ENCODE results near the gene AOX1. TPM values are rescaled to one million over a fixed set of nuclear protein-coding genes. Genes with fewer than 3 reads are reported as not detected.

AOX1 gene
- total and polyA plus RNA-seq, 2 of the 8 experiments (the other 6 are each of a cell fraction or from before 2014, with no cell fraction given): 5.6 to 8.3 TPM

DNA sequence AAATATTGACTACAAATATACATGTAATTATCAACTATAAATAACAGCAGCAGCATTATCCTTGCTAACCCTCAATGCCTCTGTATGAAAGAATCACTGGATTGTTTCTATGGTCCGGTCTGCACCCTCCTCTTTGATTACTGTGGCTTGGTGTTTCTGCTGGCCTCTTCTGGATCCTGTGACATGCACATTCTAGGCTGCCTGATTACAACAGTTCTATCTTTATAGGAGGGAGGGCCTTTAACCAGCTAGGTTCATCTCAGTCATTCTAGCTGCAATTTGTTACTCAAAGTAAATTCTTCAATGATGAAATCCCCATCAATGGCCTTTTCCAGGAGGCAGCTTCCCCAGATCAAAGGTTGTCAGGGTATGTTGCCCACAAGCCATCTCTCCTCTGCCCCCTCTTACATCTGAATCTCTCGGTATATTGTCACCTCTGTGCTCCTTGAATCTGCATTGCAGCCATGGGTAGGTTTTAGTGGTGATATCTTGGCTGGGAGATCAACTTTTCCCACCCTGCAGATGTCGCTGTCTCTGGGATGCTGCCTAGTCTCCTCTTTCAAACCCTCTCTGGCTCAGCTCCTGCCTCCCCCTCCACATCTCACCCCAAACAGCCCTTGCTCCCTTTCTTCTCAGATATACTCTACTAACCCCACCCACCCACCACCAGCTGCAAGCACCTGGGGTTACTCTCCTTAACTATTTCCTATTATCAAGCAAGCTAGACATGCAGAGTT lies 119.7 kb downstream of the AOX1 start:
- Histone ChIP-seq H2BK15ac (ENCODE audit: low read length) (no peak overlapping the region; the same call in 1 of the 2 replicates), H2AK5ac (ENCODE audit: low read depth, low read length) (no peak overlapping the region), H4K91ac (replicated peaks; ENCODE audit: insufficient read length, low read length) (no peak overlapping the region), H3K27me3 (replicated peaks in 1 of 4; ENCODE audit: control insufficient read depth in 3 of 4, extremely low read depth in 1 of 4, insufficient read depth in 3 of 4, low read length in 3 of 4) (no peaks in the 10 kb centered on the region), H3K9ac (replicated peaks in 1 of 4; ENCODE audit: extremely low read depth in 1 of 4, low read depth in 3 of 4, low read length in 3 of 4) (no peak overlapping the region), H3K4me2 (ENCODE audit: insufficient read depth in 1 of 2, low read depth in 2 of 2, low read length in 2 of 2) (peak overlapping the region in 1 of 2 experiments; percentile 50; a peak in 1 of 4 replicates), H3K23me2 (ENCODE audit: low read depth, low read length) (no peaks in the 10 kb centered on the region), H3K23ac (ENCODE audit: insufficient read length) (no peak overlapping the region), H3K27ac (ENCODE audit: low read depth, low read length) (no peak overlapping the region), H3K36me3 (ENCODE audit: control insufficient read depth in 2 of 4, insufficient read depth in 4 of 4, low read length in 3 of 4) (no peaks in the 10 kb centered on the region), H3K14ac (ENCODE audit: insufficient read length) (no peak overlapping the region), H2BK12ac (ENCODE audit: low read depth, low read length) (no peak overlapping the region), H3K4me1 (replicated peaks in 1 of 4; ENCODE audit: control insufficient read depth in 3 of 4, insufficient read depth in 4 of 4, low read length in 3 of 4) (peaks cover 0 to 6% (median 2%) of the 10 kb centered on the region in 4 experiments; a peak in 2 of 7 replicates), H4K20me1 (replicated peaks in 1 of 2; ENCODE audit: control insufficient read depth in 1 of 2, insufficient read depth in 2 of 2, low read length in 2 of 2) (no peaks in the 10 kb centered on the region), H3K4me3 (ENCODE audit: extremely low read depth in 1 of 4, insufficient read depth in 2 of 4, low read depth in 3 of 4, low read length in 4 of 4) (no peak overlapping the region), H2BK120ac (replicated peaks; ENCODE audit: low read depth, low read length) (no peak overlapping the region), H4K8ac (ENCODE audit: extremely low read depth, insufficient read depth, low read length) (no peak overlapping the region), H3K79me2 (ENCODE audit: control insufficient read depth in 1 of 2, insufficient read depth in 2 of 2, low read length in 2 of 2) (no peaks in the 10 kb centered on the region), H4K5ac (ENCODE audit: insufficient read length, low read depth, low read length) (no peak overlapping the region), H2BK5ac (ENCODE audit: low read depth, low read length) (no peak overlapping the region), H2AFZ (ENCODE audit: low read length) (peak overlapping the region; percentile 92), H3K18ac (ENCODE audit: extremely low read depth, low read length) (no peak overlapping the region), H2BK20ac (ENCODE audit: low read length) (no peak overlapping the region), H3K56ac (replicated peaks; ENCODE audit: insufficient read length, low read depth, low read length) (no peak overlapping the region), H3K79me1 (ENCODE audit: low read depth, low read length) (no peaks in the 10 kb centered on the region), H3K4ac (replicated peaks; ENCODE audit: insufficient read length, low read depth, low read length) (no peak overlapping the region), H3K9me3 (ENCODE audit: insufficient read depth in 2 of 2, low read depth in 1 of 2, low read length in 1 of 2) (no peaks in the 10 kb centered on the region)
- CTCF ChIA-PET (ENCODE audit: partially characterized antibody): interaction anchor here (0.6 to 5.3 kb wide), 38 partner anchors 7 to 732 kb away, joined by 3 to 54 read pairs (median 4); partner anchors contain the start of gene AOX1
- POLR2A ChIA-PET (ENCODE audit: partially characterized antibody): interaction anchor here (0.6 to 1.7 kb wide), 5 partner anchors 10 to 184 kb away, joined by 3 read pairs; partner anchors contain the start of genes AOX1, NIF3L1 and PPIL3
- 53% methylated on average over 3 of the region's 3 CpGs; no CpG with 5 or more reads in 1 of the 2 experiments for WGBS, 2 experiments (ENCODE audit: extremely low coverage in 1 of 2, insufficient coverage in 1 of 2, insufficient read length in 1 of 2, insufficient replicate concordance in 2 of 2, low coverage in 1 of 2, low lambda C conversion rate in 2 of 2, missing lambda C conversion rate in 1 of 2)
- FAIRE-seq: peak; percentile 98
- DNase-seq (ENCODE audit: low read depth in 1 of 2, low spot score in 2 of 2): peak; percentile 31 to 56
- TF ChIP-seq, protein P1, sequence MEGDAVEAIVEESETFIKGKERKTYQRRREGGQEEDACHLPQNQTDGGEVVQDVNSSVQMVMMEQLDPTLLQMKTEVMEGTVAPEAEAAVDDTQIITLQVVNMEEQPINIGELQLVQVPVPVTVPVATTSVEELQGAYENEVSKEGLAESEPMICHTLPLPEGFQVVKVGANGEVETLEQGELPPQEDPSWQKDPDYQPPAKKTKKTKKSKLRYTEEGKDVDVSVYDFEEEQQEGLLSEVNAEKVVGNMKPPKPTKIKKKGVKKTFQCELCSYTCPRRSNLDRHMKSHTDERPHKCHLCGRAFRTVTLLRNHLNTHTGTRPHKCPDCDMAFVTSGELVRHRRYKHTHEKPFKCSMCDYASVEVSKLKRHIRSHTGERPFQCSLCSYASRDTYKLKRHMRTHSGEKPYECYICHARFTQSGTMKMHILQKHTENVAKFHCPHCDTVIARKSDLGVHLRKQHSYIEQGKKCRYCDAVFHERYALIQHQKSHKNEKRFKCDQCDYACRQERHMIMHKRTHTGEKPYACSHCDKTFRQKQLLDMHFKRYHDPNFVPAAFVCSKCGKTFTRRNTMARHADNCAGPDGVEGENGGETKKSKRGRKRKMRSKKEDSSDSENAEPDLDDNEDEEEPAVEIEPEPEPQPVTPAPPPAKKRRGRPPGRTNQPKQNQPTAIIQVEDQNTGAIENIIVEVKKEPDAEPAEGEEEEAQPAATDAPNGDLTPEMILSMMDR (IDR thresholded peaks at IDR 0.05; ENCODE audit: control extremely low read depth in 1 of 3, insufficient read depth in 1 of 3, low read depth in 1 of 3, low read length in 3 of 3): peak; percentile 61 to 75 (median 66)
- no peak for TF ChIP-seq SP2 (IDR thresholded peaks at IDR 0.05; ENCODE audit: low read length)
- peak; percentile 50 to 55 for TF ChIP-seq RAD21 (IDR thresholded peaks at IDR 0.05 in 1 of 2, conservative IDR thresholded peaks at IDR 0.05 in 1 of 2; ENCODE audit: low read depth in 2 of 2, low read length in 2 of 2)
- TF ChIP-seq EP300 (IDR thresholded peaks at IDR 0.05; ENCODE audit: borderline replicate concordance in 1 of 2, low read depth in 2 of 2, low read length in 2 of 2): no peak
